HEK293 (cell line): Measurements from ENCODE around the gene TEAD3.

Experiments
- GLIS2 ChIP-seq: fragments of 450-650 bp; formaldehyde crosslinking; IDR thresholded peaks from 2 replicates; pipeline ENCODE4 v1.5.1; 2016; ENCODE audit warnings: missing biosample characterization, missing genetic modification characterization
- KLF7 ChIP-seq: fragments of 450-650 bp; formaldehyde crosslinking; IDR thresholded peaks from 2 replicates; pipeline ENCODE4 v1.5.1; 2016; ENCODE audit warnings: missing biosample characterization, missing genetic modification characterization, borderline replicate concordance
- SCRT1 ChIP-seq: fragments of 450-650 bp; formaldehyde crosslinking; IDR thresholded peaks from 2 replicates; pipeline ENCODE4 v1.5.1; 2016; ENCODE audit warnings: missing biosample characterization, missing genetic modification characterization, borderline replicate concordance
- SCRT2 ChIP-seq: fragments of 450-650 bp; formaldehyde crosslinking; IDR thresholded peaks from 2 replicates; pipeline ENCODE4 v1.5.1; 2016; ENCODE audit warnings: missing biosample characterization, missing genetic modification characterization
- SP7 ChIP-seq: fragments of 450-650 bp; formaldehyde crosslinking; IDR thresholded peaks from 2 replicates; pipeline ENCODE4 v1.5.1; 2016; ENCODE audit warnings: missing biosample characterization, missing genetic modification characterization
- TCF7L2 ChIP-seq: IDR thresholded peaks from 2 replicates; pipeline ENCODE4 v1.6.1; 2011; ENCODE audit warnings: low read depth, mild to moderate bottlenecking, inconsistent platforms, low read length, moderate library complexity, borderline replicate concordance
- ZEB2 ChIP-seq: fragments of 450-650 bp; formaldehyde crosslinking; IDR thresholded peaks from 2 replicates; pipeline ENCODE4 v1.5.1; 2016; ENCODE audit warnings: missing biosample characterization, missing genetic modification characterization
- ZFP41 ChIP-seq: fragments of 450-650 bp; formaldehyde crosslinking; IDR thresholded peaks from 2 replicates; pipeline ENCODE4 v1.5.1; 2016; ENCODE audit warnings: missing biosample characterization, missing genetic modification characterization, borderline replicate concordance
- ZNF214 ChIP-seq: fragments of 450-650 bp; formaldehyde crosslinking; IDR thresholded peaks from 2 replicates; pipeline ENCODE4 v1.5.1; 2017; ENCODE audit warnings: missing biosample characterization, mild to moderate bottlenecking, missing genetic modification characterization, borderline replicate concordance
- ZNF24 ChIP-seq: fragments of 450-650 bp; formaldehyde crosslinking; IDR thresholded peaks from 2 replicates; pipeline ENCODE4 v1.5.1; 2016; ENCODE audit warnings: missing biosample characterization, missing genetic modification characterization
- ZNF266 ChIP-seq: fragments of 450-650 bp; formaldehyde crosslinking; IDR thresholded peaks from 2 replicates; pipeline ENCODE4 v1.5.1; 2016; ENCODE audit warnings: missing biosample characterization, missing genetic modification characterization, low read depth
- ZNF274 ChIP-seq, 2 experiments: fragments of 200-500 bp in 1 of 2; fragments of 450-650 bp in 1 of 2; sonication (Bioruptor generic) in 1 of 2; formaldehyde crosslinking in 1 of 2; IDR thresholded peaks; 2 replicates each; pipeline versions ENCODE4 v1.5.1 to v1.6.1; 2014 to 2016; ENCODE audit warnings: borderline replicate concordance in 1 of 2, inconsistent platforms in 1 of 2, low read length in 1 of 2, missing biosample characterization in 1 of 2, missing genetic modification characterization in 1 of 2
- ZNF335 ChIP-seq: fragments of 450-650 bp; formaldehyde crosslinking; conservative IDR thresholded peaks from 2 replicates; pipeline ENCODE4 v1.5.1; 2016; ENCODE audit warnings: missing biosample characterization, missing genetic modification characterization
- ZNF555 ChIP-seq: fragments of 450-650 bp; formaldehyde crosslinking; conservative IDR thresholded peaks from 2 replicates; pipeline ENCODE4 v1.5.1; 2017; ENCODE audit warnings: missing biosample characterization, mild to moderate bottlenecking, missing genetic modification characterization, inconsistent platforms
- ZNF561 ChIP-seq: fragments of 450-650 bp; IDR thresholded peaks from 2 replicates; pipeline ENCODE4 v1.5.1; 2018; ENCODE audit warnings: missing biosample characterization, missing genetic modification characterization, borderline replicate concordance
- ZNF571 ChIP-seq: fragments of 450-650 bp; formaldehyde crosslinking; IDR thresholded peaks from 2 replicates; pipeline ENCODE4 v1.5.0; 2017; ENCODE audit warnings: missing biosample characterization, missing genetic modification characterization
- ZNF610 ChIP-seq: fragments of 450-650 bp; formaldehyde crosslinking; IDR thresholded peaks from 2 replicates; pipeline ENCODE4 v1.5.1; 2016; ENCODE audit warnings: missing biosample characterization, missing genetic modification characterization, borderline replicate concordance
- ZNF660 ChIP-seq: fragments of 450-650 bp; IDR thresholded peaks from 2 replicates; pipeline ENCODE4 v1.5.1; 2018; ENCODE audit warnings: missing biosample characterization, mild to moderate bottlenecking, missing genetic modification characterization
- ZNF747 ChIP-seq: fragments of 450-650 bp; formaldehyde crosslinking; IDR thresholded peaks from 2 replicates; pipeline ENCODE4 v1.5.1; 2016; ENCODE audit warnings: missing biosample characterization, missing genetic modification characterization
- ZNF776 ChIP-seq: fragments of 450-650 bp; formaldehyde crosslinking; IDR thresholded peaks from 2 replicates; pipeline ENCODE4 v1.5.0; 2017; ENCODE audit warnings: missing biosample characterization, missing genetic modification characterization, borderline replicate concordance
- ZNF785 ChIP-seq: fragments of 450-650 bp; formaldehyde crosslinking; IDR thresholded peaks from 2 replicates; pipeline ENCODE4 v1.5.1; 2016; ENCODE audit warnings: missing biosample characterization, missing genetic modification characterization
- ZSCAN16 ChIP-seq: fragments of 450-650 bp; formaldehyde crosslinking; IDR thresholded peaks from 2 replicates; pipeline ENCODE4 v1.5.1; 2016; ENCODE audit warnings: missing biosample characterization, missing genetic modification characterization
- ZXDB ChIP-seq: fragments of 450-650 bp; formaldehyde crosslinking; IDR thresholded peaks from 2 replicates; pipeline ENCODE4 v1.5.1; 2016; ENCODE audit warnings: missing biosample characterization, missing genetic modification characterization
- TF ChIP-seq, protein P1 (sequence below): fragments of 450-650 bp; formaldehyde crosslinking; conservative IDR thresholded peaks from 2 replicates; pipeline ENCODE4 v1.5.1; 2016; ENCODE audit warnings: low read depth, missing biosample characterization, missing genetic modification characterization
- TF ChIP-seq, protein P2 (sequence below): fragments of 450-650 bp; formaldehyde crosslinking; IDR thresholded peaks from 2 replicates; pipeline ENCODE4 v1.5.1; 2016; ENCODE audit warnings: missing biosample characterization, missing genetic modification characterization, low read depth
- TF ChIP-seq, protein P3 (sequence below): fragments of 450-650 bp; formaldehyde crosslinking; IDR thresholded peaks from 2 replicates; pipeline ENCODE4 v1.5.1; 2017; ENCODE audit warnings: missing biosample characterization, missing genetic modification characterization
- TF ChIP-seq, protein P4 (sequence below): fragments of 450-650 bp; formaldehyde crosslinking; IDR thresholded peaks from 2 replicates; pipeline ENCODE4 v1.5.1; 2017; ENCODE audit warnings: missing biosample characterization, missing genetic modification characterization
- TF ChIP-seq, protein P5 (sequence below): fragments of 450-650 bp; formaldehyde crosslinking; IDR thresholded peaks from 2 replicates; pipeline ENCODE4 v1.5.1; 2016; ENCODE audit warnings: missing biosample characterization, missing genetic modification characterization

TEAD3 gene

DNA sequence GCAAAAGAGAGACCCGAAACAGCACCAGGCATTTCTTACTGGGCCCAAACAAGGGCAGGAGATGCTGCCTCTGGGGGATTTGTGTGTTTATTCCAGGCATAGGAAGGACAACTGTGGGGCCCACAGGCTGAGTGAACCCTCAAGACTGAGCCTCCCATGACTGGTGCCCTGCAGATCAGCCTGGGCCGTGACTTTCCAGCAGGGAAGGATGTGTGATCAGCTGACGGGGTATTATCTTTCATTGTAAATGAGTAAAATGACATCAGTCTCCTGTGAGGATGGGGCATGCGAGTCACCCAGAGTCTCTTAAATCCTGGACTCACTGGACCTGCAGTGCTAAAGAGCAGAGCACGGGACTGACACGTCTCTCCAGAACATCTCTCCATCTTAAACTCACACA is 3.9 kb upstream of the TEAD3 start (continued):
- peak; percentile 64; the same call in 1 of the 2 replicates for TF ChIP-seq ZNF660
- peak; percentile 66; the same call in 1 of the 2 replicates for TF ChIP-seq SP7 (tag by site-specific recombination)
- TF ChIP-seq TCF7L2, result no peak
- TF ChIP-seq SCRT2, result no peak
- no peak; the same call in 1 of the 2 replicates for TF ChIP-seq ZNF561 (tag by site-specific recombination)
- TF ChIP-seq GLIS2, result peak; percentile 77
- no peak for TF ChIP-seq ZNF610 (tag by site-specific recombination)
- TF ChIP-seq ZNF776, result no peak
- peak; percentile 95 for TF ChIP-seq ZNF335
- TF ChIP-seq, protein P1, sequence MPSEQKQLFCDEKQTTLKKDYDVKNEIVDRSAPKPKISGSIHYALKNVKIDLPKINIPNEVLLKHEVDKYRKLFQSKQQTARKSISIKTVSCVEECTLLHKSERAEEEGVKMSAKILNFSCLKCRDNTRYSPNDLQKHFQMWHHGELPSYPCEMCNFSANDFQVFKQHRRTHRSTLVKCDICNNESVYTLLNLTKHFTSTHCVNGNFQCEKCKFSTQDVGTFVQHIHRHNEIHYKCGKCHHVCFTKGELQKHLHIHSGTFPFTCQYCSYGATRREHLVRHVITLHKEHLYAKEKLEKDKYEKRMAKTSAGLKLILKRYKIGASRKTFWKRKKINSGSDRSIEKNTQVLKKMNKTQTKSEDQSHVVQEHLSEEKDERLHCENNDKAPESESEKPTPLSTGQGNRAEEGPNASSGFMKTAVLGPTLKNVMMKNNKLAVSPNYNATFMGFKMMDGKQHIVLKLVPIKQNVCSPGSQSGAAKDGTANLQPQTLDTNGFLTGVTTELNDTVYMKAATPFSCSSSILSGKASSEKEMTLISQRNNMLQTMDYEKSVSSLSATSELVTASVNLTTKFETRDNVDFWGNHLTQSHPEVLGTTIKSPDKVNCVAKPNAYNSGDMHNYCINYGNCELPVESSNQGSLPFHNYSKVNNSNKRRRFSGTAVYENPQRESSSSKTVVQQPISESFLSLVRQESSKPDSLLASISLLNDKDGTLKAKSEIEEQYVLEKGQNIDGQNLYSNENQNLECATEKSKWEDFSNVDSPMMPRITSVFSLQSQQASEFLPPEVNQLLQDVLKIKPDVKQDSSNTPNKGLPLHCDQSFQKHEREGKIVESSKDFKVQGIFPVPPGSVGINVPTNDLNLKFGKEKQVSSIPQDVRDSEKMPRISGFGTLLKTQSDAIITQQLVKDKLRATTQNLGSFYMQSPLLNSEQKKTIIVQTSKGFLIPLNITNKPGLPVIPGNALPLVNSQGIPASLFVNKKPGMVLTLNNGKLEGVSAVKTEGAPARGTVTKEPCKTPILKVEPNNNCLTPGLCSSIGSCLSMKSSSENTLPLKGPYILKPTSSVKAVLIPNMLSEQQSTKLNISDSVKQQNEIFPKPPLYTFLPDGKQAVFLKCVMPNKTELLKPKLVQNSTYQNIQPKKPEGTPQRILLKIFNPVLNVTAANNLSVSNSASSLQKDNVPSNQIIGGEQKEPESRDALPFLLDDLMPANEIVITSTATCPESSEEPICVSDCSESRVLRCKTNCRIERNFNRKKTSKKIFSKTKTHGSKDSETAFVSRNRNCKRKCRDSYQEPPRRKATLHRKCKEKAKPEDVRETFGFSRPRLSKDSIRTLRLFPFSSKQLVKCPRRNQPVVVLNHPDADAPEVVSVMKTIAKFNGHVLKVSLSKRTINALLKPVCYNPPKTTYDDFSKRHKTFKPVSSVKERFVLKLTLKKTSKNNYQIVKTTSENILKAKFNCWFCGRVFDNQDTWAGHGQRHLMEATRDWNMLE (tag by site-specific recombination), result no peak
- no peak for TF ChIP-seq ZNF274 (IDR thresholded peaks at IDR 0.05; ENCODE audit: low read length)
- TF ChIP-seq ZNF274 (tag by site-specific recombination; IDR thresholded peaks at IDR 0.05; ENCODE audit: borderline replicate concordance), result no peak
- no peak for TF ChIP-seq ZNF785 (tag by site-specific recombination)
- TF ChIP-seq, protein P2, sequence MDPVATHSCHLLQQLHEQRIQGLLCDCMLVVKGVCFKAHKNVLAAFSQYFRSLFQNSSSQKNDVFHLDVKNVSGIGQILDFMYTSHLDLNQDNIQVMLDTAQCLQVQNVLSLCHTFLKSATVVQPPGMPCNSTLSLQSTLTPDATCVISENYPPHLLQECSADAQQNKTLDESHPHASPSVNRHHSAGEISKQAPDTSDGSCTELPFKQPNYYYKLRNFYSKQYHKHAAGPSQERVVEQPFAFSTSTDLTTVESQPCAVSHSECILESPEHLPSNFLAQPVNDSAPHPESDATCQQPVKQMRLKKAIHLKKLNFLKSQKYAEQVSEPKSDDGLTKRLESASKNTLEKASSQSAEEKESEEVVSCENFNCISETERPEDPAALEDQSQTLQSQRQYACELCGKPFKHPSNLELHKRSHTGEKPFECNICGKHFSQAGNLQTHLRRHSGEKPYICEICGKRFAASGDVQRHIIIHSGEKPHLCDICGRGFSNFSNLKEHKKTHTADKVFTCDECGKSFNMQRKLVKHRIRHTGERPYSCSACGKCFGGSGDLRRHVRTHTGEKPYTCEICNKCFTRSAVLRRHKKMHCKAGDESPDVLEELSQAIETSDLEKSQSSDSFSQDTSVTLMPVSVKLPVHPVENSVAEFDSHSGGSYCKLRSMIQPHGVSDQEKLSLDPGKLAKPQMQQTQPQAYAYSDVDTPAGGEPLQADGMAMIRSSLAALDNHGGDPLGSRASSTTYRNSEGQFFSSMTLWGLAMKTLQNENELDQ, result no peak
- TF ChIP-seq ZXDB, result 0 out of 2 replicates have a peak, but pooled peaks have one; percentile 35
- no peak for TF ChIP-seq ZNF214 (tag by site-specific recombination)
- no peak for TF ChIP-seq ZNF571
- TF ChIP-seq ZNF24, result peak; percentile 67; the same call in 1 of the 2 replicates
- TF ChIP-seq, protein P3, sequence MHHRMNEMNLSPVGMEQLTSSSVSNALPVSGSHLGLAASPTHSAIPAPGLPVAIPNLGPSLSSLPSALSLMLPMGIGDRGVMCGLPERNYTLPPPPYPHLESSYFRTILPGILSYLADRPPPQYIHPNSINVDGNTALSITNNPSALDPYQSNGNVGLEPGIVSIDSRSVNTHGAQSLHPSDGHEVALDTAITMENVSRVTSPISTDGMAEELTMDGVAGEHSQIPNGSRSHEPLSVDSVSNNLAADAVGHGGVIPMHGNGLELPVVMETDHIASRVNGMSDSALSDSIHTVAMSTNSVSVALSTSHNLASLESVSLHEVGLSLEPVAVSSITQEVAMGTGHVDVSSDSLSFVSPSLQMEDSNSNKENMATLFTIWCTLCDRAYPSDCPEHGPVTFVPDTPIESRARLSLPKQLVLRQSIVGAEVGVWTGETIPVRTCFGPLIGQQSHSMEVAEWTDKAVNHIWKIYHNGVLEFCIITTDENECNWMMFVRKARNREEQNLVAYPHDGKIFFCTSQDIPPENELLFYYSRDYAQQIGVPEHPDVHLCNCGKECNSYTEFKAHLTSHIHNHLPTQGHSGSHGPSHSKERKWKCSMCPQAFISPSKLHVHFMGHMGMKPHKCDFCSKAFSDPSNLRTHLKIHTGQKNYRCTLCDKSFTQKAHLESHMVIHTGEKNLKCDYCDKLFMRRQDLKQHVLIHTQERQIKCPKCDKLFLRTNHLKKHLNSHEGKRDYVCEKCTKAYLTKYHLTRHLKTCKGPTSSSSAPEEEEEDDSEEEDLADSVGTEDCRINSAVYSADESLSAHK, result no peak
- no peak for TF ChIP-seq KLF7
- TF ChIP-seq ZSCAN16 (tag by site-specific recombination), result no peak
- TF ChIP-seq ZEB2 (tag by site-specific recombination), result peak; percentile 68
- no peak for TF ChIP-seq ZNF555
- TF ChIP-seq ZNF747 (tag by site-specific recombination), result no peak
- TF ChIP-seq ZNF266, result no peak
- TF ChIP-seq, protein P4, sequence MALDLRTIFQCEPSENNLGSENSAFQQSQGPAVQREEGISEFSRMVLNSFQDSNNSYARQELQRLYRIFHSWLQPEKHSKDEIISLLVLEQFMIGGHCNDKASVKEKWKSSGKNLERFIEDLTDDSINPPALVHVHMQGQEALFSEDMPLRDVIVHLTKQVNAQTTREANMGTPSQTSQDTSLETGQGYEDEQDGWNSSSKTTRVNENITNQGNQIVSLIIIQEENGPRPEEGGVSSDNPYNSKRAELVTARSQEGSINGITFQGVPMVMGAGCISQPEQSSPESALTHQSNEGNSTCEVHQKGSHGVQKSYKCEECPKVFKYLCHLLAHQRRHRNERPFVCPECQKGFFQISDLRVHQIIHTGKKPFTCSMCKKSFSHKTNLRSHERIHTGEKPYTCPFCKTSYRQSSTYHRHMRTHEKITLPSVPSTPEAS (tag by site-specific recombination), result 0 out of 2 replicates have a peak, but pooled peaks have one; percentile 20
- TF ChIP-seq SCRT1, result no peak
- TF ChIP-seq, protein P5, sequence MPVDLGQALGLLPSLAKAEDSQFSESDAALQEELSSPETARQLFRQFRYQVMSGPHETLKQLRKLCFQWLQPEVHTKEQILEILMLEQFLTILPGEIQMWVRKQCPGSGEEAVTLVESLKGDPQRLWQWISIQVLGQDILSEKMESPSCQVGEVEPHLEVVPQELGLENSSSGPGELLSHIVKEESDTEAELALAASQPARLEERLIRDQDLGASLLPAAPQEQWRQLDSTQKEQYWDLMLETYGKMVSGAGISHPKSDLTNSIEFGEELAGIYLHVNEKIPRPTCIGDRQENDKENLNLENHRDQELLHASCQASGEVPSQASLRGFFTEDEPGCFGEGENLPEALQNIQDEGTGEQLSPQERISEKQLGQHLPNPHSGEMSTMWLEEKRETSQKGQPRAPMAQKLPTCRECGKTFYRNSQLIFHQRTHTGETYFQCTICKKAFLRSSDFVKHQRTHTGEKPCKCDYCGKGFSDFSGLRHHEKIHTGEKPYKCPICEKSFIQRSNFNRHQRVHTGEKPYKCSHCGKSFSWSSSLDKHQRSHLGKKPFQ (tag by site-specific recombination), result no peak
- no peak for TF ChIP-seq ZFP41 (tag by site-specific recombination)
